SK-N-SH treated with all-trans-retinoic acid at 6 μM for 48 hours (cell line): ENCODE data around the gene PLCB4.

ENCODE experiments used
- ESRRG ChIP-seq: fragments of 250-450 bp; sonication (Bioruptor Pico); IDR thresholded peaks from 2 replicates; pipeline ENCODE4 v1.6.1; 2021; ENCODE audit warnings: mild to moderate bottlenecking
- ZNF8 ChIP-seq: fragments of 450-650 bp; formaldehyde crosslinking; IDR thresholded peaks from 2 replicates; pipeline ENCODE4 v1.5.0; 2020; ENCODE audit warnings: mild to moderate bottlenecking, moderate library complexity

- TF ChIP-seq ESRRG (CRISPR knock-in tag) (no peak), ZNF8 (CRISPR knock-in tag) (no peak)
These were observed 290.8 kb downstream of the PLCB4 start for GRCh38 chr20:9359561-9360308.
